ENCODE measurements around the gene GSDMA. TPM values are rescaled to one million over a fixed set of nuclear protein-coding genes. Genes with fewer than 3 reads are reported as not detected.
A peak's percentile ranks its signal among the peaks of the same experiment; 100 is the strongest.

GSDMA gene, protein sequence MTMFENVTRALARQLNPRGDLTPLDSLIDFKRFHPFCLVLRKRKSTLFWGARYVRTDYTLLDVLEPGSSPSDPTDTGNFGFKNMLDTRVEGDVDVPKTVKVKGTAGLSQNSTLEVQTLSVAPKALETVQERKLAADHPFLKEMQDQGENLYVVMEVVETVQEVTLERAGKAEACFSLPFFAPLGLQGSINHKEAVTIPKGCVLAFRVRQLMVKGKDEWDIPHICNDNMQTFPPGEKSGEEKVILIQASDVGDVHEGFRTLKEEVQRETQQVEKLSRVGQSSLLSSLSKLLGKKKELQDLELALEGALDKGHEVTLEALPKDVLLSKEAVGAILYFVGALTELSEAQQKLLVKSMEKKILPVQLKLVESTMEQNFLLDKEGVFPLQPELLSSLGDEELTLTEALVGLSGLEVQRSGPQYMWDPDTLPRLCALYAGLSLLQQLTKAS
- total RNA-seq: not detected in 2 replicates

DNA sequence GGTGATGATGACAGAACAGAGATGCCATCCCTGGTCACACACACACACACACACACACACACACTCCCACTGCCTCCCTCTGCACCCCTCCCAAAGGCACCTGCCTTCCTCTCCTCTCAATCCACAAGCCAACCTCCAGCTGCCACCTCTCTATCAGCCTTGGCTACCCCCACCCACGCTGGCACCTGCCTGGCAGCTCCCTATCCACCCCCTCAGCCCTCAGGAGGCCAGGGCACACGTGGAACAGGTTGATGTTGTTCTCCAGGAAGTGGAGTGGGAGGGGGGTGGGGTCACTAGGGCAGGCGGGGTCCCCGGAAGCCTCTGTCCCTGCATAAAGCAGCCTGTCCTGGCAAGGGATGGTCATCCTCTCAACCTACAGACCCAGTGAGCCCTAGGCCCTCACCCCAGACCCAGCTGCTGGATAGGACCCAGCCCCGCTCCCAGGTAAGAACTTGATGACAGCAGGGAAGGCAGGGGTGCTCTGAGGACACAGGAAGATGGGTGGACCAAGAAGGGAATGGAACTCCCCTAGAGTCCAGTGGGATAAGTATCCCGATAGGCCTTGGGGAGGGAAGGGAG lies at the start of gene GSDMA:
Gene GSDMA (plus strand): TSS at position 363 of the 579 bp plus-strand sequence. CDS start 2,684 bp downstream, outside the sequence.
- DNase-seq (ENCODE audit: low read depth, low spot score): no peak

DNA sequence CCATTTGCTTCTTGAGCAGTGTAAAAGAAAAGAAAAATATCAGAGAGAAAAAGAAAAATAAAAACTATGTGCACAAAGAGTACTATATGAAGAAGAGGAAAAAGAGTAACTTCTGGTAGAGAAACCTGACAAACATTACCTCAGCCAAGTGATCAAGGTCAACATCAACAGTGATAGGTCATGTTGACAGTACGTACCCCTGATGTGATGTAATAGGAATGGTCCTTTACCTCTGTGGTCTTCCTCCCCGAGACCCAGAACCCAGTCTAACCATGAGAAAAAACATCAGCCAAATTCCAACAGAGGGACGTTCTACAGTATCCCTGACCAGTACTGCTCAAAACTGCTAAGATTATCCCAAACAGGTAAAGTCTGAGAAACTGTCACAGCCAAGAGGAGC lies 48.8 kb upstream of the GSDMA start:
- DNase-seq (ENCODE audit: low read depth, low spot score): no peak

DNA sequence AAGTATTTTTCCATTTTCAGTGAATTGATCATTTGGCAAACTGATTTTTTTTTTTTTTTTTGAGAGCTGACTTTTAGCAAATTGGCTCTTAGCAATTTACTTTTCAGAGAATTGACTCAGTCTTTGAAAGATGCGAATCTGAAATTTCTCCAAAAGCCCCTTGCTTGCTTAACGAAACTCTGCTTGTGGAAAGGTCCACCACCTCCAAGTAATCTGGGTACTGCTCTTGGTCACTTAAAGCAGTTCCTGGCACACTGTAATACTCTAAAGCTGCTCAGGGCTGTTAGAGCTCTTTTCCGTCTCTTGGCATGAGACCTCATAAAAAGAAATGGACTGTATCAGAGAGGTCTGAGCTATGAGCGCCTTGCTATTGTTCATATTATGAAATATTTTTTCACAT lies 47.2 kb upstream of the GSDMA start:
- no peak for DNase-seq (ENCODE audit: low read depth, low spot score)

DNA sequence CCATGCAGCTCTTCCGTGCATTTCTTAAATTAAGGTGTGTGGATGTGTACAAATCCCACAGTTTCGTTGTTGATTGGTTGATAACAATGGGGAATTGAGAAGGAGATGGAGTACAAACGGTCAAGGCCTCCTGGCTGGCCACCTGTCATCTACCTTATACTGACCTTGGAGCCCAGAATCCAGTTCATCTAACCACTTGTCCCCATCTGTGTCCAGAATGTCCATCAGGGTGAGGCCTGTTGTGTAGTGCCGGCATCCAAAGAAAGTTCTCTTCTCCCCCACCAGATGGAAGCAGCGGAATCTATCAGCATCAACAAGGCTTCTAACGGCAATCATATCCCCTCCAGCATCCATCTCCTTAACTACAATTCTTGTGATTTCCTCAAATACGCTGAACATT lies 45.9 kb upstream of the GSDMA start:
- DNase-seq (ENCODE audit: low read depth, low spot score): no peak

DNA sequence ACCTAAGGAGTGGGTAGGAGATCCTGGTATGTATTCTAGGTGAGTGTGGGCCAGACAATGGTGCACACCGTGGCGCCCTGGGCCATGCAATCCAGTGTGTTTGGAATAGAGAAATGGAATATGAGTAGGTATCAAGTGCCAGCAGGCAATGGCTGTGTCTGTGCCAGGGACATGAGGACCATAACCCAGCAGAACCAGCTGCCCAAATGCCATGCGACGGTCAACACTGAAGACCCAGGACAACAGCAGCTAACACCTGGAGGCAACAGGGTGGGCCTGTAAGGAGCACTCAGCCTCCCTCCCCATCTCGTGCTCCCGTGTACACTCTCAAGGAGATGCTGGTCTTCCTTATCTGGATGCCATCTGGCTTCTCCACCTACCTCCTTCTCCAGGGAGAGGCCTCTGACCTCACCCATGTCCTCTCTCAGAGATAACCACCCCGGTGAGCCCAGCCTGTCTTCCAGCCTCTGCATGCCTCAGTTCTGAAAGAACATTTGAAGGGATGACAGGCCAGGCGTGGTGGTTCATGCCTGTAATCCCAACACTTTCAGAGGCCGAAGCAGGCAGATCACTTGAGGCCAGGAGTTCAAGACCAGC lies 43.6 kb upstream of the GSDMA start:
- DNase-seq (ENCODE audit: low read depth, low spot score): no peak

DNA sequence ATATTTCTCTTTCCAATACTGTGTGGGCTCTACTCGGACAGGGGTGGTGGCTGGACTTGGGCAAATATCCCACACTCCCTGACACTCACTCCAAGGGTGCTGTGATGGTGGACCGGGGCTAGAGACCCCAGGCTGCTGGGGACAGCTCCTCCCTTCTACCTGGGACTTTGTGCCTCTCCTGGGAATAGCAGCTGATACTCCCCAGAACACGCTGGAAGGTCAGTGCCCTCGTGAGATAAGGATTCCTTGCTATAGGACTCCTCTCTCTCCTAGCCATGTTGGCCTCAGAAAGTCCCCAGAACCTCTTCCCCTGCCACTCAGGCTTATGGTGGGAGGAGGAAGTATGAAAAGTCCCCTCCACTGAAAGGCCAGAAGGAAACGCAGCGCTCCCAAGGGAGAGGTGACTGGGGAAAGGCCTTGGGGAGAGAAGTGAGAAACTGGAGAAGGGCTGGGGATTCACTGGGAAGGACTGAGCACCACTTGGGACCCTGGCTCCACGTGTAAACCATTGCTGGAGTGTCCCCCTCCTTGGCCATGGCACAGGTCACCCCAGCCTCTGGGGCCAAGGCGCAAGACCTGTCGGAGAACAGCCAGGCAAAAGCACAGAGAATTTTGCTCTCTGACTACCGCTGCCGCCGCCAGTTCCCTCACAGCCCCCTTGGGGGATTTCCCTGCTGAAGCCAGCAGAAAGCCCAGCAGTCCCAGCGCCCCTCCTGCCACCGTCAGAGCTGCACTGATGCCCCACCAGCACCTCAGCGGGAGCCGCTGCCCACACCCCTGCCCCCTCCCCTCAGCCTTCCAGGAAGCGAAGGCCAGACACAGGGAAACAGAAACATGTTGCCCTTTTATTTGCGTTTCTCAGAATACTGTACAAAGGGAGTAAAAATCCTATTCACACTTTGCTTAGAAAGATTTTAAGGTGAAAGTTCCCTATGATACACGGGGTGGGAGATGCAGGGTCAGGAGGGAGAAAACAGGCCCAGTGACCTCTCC lies 42.3 kb upstream of the GSDMA start:
- DNase-seq (ENCODE audit: low read depth, low spot score): no peak

DNA sequence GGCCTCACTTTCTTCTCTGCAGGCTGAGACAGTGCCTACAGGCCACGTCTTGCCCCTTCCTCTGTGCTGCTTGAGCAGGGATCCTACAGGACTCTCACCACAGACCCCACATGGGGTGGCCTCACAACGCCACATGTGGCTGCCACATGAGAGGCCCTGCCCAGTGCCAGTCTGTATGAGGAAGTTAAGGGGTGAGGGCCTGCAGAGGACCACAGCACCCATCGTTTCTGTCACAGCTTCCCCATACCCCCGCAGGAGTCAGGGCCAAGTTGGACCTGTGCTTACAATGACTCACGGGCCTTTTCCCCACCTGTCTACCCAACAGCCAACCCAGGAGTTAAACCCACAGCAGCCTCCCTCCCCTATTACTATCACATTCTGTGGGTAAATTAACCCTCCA lies 41.5 kb upstream of the GSDMA start:
- no peak for DNase-seq (ENCODE audit: low read depth, low spot score)

DNA sequence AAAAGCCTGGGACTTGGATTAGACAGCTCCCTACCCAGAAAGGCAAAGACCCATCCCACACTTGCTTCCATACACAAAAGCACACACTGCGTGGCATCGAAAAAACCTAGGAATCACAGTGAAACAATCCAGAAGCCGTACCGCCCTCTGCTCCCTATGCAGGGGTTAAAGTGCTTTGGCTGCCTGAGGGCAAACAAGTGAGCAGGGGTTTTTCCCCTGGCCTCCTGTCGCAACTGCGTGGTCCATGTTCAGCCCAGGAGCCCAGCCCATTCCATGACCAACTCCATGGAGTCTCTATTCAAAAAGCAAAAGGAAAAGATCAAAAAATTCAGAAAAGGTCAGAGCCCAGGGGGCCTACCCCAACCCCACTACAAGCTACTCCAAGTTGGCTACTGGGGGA lies 40.8 kb upstream of the GSDMA start:
- DNase-seq (ENCODE audit: low read depth, low spot score): no peak

DNA sequence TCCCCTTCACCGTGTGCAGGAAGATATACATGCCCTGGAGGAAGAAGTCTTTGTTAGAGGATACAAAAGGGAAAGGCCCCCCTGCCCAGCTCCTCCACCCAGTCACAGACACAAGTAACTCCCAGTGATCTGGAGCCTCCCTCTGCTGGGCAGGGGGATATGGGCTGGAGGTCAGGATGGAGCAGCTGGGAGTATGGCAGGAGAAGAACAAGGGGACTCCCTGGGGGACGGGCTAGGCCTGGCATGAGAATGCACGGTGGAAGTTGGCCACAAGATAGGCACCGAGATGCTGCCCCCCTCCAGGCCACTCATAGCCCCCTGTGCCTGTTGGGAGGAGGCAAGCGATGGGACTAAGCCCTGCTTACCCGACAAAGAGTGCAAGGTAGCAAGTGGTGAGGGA lies 39.6 kb upstream of the GSDMA start:
- DNase-seq (ENCODE audit: low read depth, low spot score): no peak

DNA sequence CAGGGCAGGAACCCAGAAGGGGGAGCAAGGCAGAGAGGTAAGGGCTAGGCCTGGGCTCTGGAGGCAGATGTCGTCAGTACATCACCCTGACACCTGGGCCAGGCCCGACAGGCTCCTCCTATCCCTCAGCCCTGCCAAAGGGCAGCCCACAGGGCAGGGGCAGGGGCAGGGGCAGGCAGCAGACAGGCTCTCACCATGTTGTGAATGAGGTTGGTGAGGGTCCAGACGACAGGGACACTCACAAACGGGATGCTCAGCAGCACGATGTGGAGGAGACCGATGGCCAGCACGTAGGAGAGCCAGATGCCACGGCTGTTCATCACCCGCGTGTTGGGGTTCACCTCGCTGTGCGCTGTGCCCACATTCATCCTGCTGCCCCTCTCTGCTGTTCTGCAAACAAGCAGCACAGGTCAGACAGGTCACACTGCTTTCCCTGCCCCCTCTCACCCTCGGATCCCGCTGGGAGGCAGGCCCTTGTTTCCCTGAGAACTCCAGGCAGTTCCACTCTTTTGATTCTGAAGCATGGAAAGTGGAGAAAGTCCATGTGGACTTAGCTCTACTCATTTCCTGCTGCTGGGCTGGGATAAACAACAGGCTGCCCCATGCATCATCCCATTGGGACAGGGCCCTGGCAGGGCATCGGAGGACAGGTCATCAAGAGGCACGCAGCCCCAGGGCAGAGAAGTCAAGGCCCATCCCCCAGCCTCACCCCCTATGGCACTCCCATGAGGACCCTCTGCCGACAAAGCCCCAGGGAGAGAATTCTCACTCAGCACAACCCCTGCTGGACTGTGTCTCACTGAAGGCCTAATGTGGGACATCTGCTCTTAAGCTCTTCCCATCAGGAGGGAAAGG lies 38.7 kb upstream of the GSDMA start:
- no peak for DNase-seq (ENCODE audit: low read depth, low spot score)

DNA sequence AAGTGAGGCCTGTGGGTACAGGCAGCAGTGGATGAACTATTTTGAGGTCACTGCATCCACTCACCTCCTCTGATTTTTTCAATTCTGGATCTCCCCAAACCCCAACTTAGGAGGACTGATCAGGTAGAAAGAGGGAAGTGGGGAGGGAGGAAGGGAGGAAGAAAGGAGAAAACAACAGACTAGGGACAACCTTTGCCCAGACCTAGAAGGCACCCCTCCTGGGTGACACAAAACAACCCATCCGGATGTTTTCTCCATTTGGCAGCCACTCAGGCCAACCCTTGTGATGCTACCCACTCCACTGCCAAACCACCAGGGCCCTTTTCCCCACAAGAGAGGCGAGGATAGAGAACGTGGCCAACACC lies 38.1 kb upstream of the GSDMA start:
- DNase-seq (ENCODE audit: low read depth, low spot score): no peak

DNA sequence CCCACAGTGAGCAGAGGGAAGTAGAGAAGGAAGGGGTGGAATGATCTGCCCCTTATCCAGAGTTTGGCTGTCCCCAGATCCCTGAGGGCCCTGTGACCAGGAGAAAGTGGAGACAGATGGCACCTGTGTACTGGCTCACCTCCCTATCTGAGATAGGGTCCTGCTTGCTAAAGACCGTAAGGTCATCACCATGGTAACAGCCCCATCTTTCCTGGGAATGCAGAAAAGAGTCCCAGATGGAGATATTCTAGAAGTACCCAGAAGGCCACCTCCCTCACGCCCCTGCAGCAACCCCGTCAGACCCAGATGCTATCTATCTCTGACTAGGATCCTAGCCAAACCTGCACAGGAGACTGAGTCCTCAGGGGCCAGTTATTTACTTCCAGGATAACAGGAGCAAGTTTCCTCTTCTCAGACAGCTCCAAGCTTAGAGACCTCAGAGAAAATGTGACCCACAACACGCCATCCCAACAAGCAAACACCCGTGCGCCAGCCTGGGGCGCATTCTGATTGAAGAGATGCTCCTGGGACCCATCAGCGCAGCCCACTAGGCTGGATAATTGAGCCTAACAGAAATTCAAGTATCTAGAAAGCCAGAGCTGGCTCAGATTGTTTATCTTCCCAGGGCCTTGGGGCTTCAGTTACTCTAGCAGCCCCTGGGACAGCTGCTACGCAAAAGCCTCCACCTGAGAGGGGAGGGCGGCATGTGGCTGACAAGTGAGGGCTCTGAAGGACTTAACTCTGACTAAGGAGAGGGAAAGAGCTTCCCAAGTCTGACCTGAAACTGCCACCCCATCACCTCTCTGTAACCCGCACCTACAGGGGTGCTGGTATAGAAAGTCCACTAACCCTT lies 37.3 kb upstream of the GSDMA start:
- DNase-seq (ENCODE audit: low read depth, low spot score): no peak

DNA sequence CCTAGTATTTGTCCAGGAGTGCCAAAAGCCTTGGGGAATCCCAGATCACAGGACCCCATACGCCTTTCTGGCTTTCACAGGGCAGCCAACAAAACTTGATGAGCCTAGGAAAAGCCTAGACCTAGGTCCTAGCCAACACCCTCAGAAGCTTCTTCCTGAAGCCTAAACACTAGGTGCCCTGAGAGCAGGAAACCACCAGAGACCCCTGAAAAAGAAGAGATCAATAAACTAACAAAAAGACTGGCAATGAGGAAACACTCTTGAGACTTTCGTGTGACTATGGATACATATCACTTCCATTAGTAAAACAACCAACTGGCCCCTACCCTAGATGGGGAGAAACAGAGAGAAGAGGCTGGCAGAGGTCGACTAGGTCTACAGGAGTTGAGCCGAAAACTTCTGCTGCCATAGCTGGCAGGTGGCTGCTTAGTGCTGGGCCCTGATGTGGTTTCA lies 36.6 kb upstream of the GSDMA start:
- DNase-seq (ENCODE audit: low read depth, low spot score): no peak

DNA sequence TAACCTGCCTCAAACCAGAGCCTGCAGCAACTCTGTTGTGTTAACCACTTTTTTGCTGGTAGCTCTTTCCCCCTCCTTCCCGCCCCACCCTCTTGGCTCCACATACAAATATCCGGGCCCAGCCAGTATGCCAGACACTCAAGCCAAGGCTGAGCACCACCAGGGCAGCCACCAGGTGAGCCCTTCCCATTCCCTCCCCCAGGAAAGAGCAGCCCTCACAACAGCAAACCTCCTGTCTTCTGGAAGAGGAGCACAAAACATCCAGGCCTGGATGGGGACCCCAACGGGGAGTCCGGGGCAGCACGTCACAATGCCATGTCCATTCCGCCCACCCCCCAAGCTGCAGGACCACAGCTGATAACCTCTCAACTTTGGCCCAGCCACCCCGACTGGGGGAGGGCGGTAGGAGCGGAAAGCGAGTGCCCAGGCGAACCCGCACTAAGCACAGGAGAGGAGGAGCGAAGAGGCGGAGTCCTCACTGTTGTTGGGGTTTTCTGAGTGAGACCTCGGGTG lies 36.2 kb upstream of the GSDMA start:
- no peak for DNase-seq (ENCODE audit: low read depth, low spot score)

DNA sequence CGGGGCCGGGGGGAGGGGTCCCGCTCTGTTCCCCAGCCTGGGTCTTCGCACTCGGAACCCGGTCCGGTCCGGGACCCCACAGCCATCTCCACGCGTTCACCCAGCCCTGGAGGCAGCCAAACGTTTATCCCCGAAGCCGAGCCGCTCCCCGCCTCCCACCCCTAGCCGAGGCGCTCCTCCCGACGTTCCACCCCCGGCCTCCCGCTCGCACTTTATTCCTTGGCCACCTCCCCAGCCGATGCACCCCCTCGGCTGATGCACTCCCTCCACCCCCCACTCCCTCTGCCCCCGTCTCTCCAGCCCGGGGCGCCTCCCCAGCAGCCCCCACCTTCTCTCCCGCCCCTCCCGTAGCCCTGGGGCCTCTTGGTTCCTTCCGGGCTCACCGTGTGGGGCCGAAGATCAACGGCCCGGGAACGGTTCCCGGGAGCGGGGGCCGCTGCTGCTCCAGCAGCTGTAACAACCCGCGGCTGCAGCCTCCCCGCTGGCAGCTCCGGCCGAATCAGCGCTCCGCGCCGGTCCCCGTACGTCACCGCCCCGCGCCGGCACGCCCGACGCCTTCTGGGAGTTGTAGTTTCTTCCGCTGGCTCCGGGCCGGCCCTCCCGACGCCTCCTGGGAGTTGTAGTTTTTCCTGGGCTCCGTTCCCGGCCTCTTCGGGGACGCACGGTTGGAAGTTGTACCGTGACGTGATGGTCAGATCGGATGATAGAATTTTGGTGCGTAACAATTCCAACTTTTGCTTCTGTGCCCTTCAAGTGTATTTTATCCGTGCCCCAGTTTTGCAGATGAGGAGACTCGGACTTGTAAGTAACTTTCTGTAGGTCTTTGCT lies 35.5 kb upstream of the GSDMA start, which contains the start of the genes LRRC3C and ORMDL3:
Gene LRRC3C (plus strand): TSS at position 632 of the 828 bp plus-strand sequence. CDS start 13,792 bp downstream, outside the sequence.
Gene ORMDL3 (minus strand): TSS at position 501 of the 828 bp plus-strand sequence. CDS start 3,398 bp downstream, outside the sequence.
- peak; percentile 72 for DNase-seq (ENCODE audit: low read depth, low spot score)

DNA sequence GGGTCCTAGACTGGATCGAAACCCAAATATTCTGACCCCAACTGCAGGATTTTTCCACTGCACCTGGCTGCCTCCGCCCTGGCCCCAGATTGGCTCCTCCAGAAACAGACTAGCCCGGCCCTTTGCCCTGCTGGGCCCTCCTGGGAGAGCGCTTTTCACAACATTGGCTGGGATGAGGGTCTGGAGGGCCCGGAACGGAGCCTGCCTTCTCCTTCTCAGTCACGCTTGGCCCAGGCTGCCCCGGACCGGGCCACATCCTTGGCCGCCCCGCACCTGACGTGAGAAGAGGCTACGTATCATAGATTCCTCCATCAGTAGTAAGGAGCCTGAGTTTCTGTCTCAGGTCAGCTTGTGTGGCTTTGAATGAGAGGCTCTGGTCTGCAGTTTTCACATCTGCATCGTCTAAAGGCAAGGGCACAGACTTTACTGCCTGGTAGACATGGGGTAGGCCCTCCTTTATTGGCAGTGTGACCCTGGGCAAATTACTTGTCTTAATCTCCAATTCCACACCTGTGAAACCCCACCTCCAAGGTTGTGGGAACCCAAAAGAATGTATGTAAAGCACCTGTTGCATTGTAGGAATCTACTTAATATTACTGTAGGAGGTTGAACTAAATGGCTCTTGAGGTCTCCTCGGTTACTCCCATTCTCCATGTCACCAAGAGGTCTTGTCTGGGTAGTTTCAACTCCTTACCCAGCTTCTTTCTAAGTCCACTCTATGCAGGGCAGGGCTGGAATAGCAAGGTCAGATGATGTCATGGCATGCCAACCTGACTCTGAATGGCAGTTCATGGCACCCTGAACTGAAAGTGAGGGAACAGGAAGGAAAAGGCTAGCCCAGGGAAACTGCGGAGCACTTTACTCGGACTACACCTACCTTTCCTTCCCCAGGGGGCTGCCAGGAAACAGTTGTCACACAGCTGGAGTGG lies 34.6 kb upstream of the GSDMA start:
- no peak for DNase-seq (ENCODE audit: low read depth, low spot score)
